ENCODE results near the gene RPL27.

The RPL27 gene

DNA sequence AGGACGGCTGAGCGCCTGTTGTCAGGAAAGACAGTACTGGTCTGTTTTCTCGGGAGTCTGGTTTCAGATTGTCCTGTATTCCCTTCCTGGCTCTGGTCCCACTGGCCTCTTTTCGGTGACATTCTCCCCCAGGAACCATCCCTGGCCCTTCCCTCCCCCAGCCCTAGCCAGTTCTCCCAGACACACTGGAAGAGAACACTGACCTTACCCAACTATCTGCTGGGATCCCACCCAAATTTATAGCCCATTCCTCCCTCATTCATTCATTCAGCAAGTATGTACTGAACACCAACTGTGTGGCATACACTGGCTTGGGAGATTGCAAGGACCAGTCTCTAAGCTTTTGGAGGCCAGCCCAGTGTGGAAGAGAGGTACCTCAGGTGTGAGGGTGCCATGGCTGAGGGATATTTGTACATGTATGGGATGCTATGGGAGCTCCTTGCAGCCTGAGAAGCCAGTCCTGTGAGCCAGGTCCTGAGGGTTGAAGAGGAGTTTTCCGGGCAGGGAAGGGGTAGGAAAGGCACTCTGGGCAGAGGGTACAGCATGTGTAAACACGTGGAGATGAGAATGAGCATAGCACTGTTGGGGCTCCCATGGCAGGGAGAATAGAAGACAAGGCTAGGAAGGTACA, 32.0 kb downstream of the RPL27 start:
- TF ChIP-seq, protein P1, sequence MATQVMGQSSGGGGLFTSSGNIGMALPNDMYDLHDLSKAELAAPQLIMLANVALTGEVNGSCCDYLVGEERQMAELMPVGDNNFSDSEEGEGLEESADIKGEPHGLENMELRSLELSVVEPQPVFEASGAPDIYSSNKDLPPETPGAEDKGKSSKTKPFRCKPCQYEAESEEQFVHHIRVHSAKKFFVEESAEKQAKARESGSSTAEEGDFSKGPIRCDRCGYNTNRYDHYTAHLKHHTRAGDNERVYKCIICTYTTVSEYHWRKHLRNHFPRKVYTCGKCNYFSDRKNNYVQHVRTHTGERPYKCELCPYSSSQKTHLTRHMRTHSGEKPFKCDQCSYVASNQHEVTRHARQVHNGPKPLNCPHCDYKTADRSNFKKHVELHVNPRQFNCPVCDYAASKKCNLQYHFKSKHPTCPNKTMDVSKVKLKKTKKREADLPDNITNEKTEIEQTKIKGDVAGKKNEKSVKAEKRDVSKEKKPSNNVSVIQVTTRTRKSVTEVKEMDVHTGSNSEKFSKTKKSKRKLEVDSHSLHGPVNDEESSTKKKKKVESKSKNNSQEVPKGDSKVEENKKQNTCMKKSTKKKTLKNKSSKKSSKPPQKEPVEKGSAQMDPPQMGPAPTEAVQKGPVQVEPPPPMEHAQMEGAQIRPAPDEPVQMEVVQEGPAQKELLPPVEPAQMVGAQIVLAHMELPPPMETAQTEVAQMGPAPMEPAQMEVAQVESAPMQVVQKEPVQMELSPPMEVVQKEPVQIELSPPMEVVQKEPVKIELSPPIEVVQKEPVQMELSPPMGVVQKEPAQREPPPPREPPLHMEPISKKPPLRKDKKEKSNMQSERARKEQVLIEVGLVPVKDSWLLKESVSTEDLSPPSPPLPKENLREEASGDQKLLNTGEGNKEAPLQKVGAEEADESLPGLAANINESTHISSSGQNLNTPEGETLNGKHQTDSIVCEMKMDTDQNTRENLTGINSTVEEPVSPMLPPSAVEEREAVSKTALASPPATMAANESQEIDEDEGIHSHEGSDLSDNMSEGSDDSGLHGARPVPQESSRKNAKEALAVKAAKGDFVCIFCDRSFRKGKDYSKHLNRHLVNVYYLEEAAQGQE (IDR thresholded peaks at IDR 0.05; ENCODE audit: insufficient read depth in 1 of 2, low read depth in 2 of 2, low read length in 2 of 2), result no peak
- TF ChIP-seq SIN3A (IDR thresholded peaks at IDR 0.05; ENCODE audit: borderline replicate concordance, insufficient read depth, low read length) (no peak), POLR2AphosphoS5 (IDR thresholded peaks at IDR 0.05; ENCODE audit: low read depth, low read length) (no peak)

DNA sequence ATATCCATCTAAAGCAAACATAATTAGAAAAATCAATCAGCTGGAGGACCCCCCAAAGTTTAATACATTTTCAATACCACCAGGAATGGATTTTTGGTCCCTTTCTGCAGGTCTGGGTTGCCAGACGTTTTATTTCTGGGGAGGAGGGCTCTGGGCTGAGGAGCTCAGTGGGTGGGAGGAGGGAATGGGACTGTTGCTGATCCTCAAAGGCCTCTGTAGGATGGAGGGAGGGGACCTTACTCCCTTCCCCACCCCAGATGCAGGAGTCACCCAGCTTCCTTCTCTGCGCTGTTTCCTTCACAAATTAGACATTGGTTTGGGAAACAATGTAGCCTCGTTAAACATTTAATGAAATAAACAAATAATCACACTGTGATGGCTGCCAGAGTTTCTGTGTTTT, 33.4 kb downstream of the RPL27 start:
- TF ChIP-seq SIN3A (IDR thresholded peaks at IDR 0.05; ENCODE audit: borderline replicate concordance, insufficient read depth, low read length) (no peak), FOXP2 (optimal IDR thresholded peaks at IDR 0.05; ENCODE audit: borderline replicate concordance, extremely low read depth, extremely low read length, insufficient read depth) (no peak), POLR2AphosphoS5 (IDR thresholded peaks at IDR 0.05; ENCODE audit: low read depth, low read length) (no peak), TAF1 (IDR thresholded peaks at IDR 0.05; ENCODE audit: borderline replicate concordance, insufficient read depth, low read length) (no peak)
- TF ChIP-seq, protein P1 (IDR thresholded peaks at IDR 0.05; ENCODE audit: insufficient read depth in 1 of 2, low read depth in 2 of 2, low read length in 2 of 2), result no peak

DNA sequence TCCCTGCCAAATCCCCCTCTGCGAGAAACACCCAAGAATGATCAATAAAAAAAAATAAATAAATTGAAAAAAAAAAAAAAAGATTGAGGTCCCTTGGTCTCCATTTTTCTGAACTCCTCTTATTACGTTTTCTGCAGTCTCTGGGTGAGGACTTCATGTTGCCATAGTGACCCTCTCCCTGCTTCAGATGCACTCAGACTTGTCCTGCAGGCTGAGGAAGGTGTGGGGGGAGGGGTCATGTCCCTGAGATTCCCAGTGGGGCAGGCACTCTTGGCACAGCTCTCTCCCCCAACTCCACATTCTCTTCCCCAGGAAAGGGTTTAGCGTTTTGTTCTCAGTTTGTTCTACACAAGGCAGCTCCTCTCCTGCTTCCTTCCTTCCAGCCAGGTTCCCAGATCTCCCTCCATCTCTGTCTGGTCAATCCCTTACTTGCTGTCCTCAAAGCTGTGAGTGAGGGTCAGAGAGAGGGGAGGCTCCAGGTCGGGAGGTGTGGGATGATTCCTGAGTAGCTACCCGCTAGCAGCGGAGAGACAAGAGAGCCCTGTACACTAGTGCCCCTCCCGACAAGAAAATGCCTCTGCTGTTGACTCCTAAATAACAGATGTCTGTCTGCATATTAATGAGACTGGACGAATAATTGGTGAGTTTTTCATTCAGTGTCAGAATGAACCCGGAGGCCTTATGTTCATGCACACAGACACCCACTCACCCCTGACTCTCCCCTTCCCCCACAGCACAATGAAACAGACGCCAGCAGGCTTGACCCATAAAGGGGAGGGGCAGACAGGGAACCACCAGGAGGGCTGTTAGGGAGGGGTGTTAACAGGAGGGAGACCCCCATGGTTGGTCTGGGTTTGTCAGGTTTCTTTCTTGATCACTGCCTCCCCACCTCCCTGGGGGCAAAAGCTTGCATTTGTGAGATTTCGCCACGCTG, 36.0 kb downstream of the RPL27 start:
- TF ChIP-seq FOXP2 (optimal IDR thresholded peaks at IDR 0.05; ENCODE audit: borderline replicate concordance, extremely low read depth, extremely low read length, insufficient read depth) (no peak), SIN3A (IDR thresholded peaks at IDR 0.05; ENCODE audit: borderline replicate concordance, insufficient read depth, low read length) (no peak), POLR2AphosphoS5 (IDR thresholded peaks at IDR 0.05; ENCODE audit: low read depth, low read length) (no peak), TAF1 (IDR thresholded peaks at IDR 0.05; ENCODE audit: borderline replicate concordance, insufficient read depth, low read length) (no peak)
- TF ChIP-seq, protein P1 (IDR thresholded peaks at IDR 0.05; ENCODE audit: insufficient read depth in 1 of 2, low read depth in 2 of 2, low read length in 2 of 2), result no peak

DNA sequence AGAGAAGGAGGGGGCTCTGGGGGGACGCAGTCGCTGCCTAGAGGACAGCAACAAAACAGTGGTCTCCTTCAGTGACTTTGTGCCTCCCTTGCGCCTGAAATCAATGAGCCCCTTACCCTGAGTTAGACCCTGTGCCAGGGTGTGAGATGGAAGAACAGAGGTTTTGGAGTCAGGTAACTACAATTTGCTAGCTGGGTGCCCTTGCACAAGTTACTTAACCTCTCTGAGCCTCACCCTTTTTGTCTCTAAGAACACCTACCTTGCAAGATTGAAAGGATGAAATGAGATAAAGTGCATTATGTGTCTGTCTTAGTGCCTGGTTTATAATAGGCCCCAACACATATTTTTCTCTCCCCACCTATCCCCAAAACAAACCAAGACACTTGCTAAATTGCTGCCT, 36.7 kb downstream of the RPL27 start:
- TF ChIP-seq FOXP2 (optimal IDR thresholded peaks at IDR 0.05; ENCODE audit: borderline replicate concordance, extremely low read depth, extremely low read length, insufficient read depth) (no peak), POLR2AphosphoS5 (IDR thresholded peaks at IDR 0.05; ENCODE audit: low read depth, low read length) (no peak), SIN3A (IDR thresholded peaks at IDR 0.05; ENCODE audit: borderline replicate concordance, insufficient read depth, low read length) (no peak), TAF1 (IDR thresholded peaks at IDR 0.05; ENCODE audit: borderline replicate concordance, insufficient read depth, low read length) (no peak)
- TF ChIP-seq, protein P1 (IDR thresholded peaks at IDR 0.05; ENCODE audit: insufficient read depth in 1 of 2, low read depth in 2 of 2, low read length in 2 of 2), result no peak

Measured in PFSK-1 (cell line).